Measurements from ENCODE around the gene FCRLA.
"Not testable (repeated sequence)": the region's sequence is repeated elsewhere in the genome, so short reads cannot be mapped to it uniquely, and the experiment has no call there.

The FCRLA gene, protein sequence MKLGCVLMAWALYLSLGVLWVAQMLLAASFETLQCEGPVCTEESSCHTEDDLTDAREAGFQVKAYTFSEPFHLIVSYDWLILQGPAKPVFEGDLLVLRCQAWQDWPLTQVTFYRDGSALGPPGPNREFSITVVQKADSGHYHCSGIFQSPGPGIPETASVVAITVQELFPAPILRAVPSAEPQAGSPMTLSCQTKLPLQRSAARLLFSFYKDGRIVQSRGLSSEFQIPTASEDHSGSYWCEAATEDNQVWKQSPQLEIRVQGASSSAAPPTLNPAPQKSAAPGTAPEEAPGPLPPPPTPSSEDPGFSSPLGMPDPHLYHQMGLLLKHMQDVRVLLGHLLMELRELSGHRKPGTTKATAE

DNA sequence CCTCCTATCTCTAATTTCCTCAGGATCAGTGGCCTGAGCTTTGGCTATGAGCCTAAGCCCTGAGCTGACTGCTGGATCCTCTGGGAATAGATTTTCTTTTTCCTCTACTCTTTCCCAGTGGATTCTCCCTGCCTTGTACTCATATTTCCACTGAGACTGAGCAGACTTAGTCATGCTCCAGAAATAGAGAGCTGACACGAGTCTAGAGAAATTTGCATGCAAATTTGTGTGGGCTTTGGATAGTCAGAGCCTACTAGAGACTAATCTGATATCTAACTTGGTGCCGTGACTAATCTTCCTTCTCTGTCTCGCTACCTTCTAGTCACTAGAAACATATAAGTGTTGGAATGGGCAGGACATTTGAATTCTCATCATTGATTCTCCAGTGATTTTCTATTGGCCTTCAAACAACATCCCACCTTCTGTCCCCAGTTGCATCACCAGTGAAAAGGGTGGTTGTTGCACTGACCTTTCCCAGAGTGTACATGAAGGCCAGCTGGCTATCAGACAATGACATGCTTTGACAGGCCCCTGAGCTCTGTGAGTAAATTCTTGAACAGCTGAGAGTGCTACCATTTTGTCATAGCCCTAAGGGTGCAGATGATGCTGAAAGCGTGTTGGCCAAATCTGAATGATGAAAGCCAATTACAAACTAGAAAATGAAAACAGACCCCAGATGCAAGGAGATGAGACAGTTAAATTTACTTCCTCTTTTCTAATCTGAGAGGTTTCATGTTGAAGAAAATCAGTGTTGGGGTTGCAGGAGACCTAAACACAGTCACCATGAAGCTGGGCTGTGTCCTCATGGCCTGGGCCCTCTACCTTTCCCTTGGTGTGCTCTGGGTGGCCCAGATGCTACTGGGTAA lies at the start of gene FCRLA:
Gene FCRLA, plus strand, starts transcription at position 748 of the 866 bp plus-strand sequence. Its CDS starts 36 bp downstream, at position 784.
- DNase-seq, result no peak

DNA sequence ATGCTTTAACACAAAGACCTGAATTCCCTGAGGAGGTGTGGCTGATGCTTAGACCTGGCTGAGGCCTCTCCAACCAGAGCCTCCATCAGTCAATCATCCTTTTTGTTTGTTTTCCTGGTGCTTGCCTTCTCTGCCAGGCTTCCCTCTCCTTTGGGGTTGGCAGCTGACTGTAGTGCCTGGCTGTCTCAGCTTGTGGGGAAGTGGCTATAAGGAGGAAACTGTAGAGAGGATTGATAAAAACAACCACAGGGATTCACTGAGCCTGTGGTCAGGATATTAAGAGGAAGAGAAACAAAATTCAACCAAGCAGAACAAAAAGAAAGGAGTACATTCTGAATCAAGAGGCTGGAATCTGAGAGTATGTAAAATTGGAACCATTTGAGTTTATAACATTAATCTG lies 48.5 kb upstream of the FCRLA start:
- DNase-seq, result not testable (repeated sequence)

DNA sequence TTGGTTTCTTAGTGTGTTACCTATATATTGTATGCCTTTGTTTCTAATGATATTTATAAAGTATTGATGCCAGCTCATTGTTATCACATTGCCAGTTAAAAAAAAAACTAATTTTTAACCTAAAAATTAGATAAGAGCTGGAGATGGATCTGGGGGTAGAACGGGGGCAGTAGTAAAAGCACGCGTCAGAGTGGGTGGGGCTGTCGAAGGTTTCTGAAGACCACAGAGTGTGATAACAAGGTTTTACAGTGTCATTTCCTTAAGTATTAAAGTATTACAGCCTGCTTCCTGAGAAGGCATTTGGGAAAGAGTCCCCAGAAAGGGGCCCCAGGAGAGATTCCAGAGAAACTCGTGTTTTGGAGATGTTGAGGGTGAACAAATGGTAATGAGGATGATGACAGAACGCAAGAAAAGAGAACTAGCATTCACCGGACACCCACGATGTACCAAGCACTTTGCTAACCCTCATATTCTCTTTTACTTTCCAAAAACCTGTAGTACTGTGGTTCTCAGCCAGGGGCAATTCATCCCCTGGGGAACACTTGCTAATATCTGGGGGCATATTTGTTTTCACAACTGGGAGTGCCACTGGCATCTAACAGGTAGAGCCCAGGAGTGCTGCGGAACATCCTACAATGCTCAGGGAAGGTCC lies 45.2 kb upstream of the FCRLA start:
- DNase-seq, result not testable (repeated sequence)

DNA sequence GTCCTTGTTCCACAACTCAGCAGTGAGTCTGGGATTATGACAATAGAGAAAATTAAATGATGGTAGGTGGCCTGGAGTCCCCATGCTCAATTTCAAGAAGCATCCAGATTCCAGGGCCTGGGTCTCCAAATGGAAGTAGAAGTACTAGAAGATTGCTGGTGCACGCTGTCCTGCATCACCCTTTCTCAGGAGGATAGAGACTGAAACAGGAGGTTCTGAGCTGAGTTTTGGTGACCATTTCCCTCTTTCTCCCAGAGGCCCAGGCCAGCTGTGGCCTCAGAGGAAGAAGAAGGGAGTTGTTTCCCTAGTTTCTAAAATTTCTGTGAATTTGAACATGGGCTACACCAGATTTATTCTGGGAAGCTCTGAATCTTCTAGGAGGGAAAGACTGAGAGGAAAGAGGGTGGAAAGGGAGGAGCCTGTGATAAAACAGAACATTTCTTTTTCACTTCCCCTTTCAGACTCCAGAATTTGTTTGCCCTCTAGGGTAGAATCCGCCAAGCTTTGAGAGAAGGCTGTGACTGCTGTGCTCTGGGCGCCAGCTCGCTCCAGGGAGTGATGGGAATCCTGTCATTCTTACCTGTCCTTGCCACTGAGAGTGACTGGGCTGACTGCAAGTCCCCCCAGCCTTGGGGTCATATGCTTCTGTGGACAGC lies 44.2 kb upstream of the FCRLA start, which contains the start of gene FCGR2B:
Gene FCGR2B, plus strand, starts transcription at position 460 of the 656 bp plus-strand sequence. Its CDS starts 99 bp downstream, at position 559.
- not testable (repeated sequence) for DNase-seq

DNA sequence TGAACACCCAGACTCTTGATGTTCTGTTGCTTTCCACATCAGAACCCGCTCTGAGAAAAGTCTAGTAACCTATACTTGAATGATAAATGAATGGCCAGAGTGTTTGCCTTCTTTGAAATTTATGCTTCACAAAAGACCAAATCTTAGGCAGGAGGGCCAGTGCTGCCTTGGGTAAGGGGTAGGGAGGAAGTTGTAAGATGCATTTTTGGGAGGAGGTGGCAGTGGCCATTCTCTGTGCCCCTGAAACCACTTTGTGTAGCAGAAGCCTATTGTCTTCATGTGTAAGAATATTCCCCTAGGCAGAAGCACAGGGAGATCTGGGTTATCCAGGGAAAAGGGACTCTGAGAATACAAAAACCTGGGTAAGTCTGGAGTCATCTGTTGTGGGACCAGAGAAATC lies 43.5 kb upstream of the FCRLA start:
- DNase-seq, result not testable (repeated sequence)

DNA sequence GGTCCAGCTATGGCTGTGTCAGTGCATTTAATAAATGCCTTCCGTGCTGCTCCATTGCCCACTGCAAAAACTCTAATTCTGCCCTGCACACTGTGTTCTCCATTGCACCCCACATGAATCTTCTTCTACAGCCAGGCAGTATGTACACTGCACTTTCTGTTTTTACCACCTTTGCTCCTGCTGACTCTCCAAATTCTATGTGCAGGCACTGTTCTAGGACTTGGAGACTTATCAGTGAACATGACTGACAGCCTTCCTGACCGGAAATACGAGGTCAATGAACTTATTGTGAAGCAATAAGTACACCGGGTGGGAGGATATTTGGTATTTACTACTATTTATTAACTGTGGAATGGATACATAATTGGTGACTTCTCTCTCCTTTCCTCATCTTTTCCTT lies 42.3 kb upstream of the FCRLA start:
- DNase-seq, result not testable (repeated sequence)

DNA sequence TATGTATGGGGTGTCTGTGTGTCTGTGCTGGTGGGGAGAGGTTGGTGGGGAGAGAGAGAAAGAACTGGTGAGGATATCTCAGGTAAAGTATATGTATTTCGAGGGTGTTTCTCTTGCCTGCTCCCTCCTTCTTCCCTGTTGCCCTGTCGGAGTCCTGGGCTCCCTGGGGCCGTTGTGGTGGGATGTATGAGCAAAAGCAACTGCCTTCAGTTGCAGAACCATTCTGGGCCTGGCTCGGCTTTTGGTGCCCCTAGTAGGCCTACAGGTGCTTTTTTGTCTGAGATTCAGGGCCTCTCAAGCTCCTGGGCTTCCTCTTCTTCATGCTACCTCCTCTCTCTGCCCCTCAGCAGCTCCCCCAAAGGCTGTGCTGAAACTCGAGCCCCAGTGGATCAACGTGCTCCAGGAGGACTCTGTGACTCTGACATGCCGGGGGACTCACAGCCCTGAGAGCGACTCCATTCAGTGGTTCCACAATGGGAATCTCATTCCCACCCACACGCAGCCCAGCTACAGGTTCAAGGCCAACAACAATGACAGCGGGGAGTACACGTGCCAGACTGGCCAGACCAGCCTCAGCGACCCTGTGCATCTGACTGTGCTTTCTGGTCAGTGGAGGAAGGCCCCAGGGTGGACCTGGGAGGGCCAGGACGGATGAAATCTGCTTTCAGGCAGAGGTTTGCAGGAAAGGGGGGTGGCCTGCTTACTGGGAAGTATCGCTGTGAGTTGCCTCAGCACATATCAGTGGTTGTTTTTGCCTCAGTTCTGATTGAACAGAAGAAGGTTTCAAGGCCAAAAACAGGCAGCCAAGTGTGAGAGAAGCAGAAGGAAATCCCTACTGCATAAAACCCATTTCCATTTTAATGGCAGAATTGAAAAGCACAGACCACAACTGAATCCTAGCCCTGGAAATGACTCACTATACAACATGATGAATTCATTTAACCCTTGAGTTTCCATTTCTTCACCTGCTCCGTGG lies 35.7 kb upstream of the FCRLA start:
- DNase-seq, result not testable (repeated sequence)

DNA sequence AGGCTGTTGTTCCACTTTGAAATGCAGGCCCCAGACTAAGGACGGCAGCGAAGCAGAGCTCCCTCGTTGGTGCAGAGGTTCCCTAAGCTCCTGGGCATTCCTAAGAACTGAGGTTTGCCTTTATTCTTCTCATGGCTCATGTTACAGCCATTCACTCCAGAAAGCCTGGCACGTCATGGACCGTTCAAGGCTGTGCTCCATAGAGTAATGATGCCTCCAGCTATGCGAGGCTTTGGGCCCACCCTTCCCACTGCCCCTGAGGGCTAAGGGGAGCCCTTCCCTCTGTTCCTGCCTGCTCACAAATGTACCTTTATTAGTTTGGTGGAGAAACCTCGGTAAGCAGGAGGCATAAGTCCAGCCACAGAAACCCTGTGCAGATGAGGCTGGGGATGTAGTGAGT lies 33.6 kb upstream of the FCRLA start:
- not testable (repeated sequence) for DNase-seq

DNA sequence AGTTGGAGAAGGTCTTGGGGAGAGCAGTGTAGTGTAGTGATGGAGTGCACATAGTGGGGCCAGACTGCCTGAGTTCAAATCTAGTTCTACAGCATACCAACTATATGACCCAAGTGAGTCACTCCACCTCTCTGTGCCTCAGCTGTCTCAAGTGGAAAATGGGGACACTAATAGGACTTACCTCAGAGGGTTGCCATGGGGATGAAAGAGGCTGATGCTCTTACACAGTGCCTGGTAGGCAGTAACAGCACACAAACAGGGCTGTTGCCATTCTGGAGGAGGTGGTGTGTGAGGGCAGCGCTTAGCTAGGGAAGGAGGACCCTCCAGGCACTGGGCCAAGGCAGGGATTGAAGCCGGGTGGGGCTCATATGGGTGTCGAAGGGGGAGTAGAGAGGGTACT lies 32.6 kb upstream of the FCRLA start:
- not testable (repeated sequence) for DNase-seq

DNA sequence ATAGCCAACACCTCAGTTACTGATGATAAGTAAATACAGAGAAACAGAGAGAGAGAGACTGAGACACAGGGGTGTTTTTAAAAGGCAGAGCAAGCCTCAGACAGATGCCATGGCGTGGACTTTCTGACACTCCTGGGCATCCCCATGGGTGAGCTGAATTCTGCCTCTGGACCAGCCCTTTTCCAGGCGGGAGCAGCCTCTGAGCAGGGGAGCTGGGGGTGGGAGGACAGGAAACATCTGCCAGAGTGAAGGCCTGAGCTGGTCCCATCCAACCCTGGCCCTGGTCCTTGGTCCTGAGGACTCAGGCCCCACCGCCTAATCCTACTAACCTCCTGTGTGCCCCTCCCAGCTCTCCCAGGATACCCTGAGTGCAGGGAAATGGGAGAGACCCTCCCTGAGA lies 32.1 kb upstream of the FCRLA start:
- DNase-seq, result not testable (repeated sequence)

DNA sequence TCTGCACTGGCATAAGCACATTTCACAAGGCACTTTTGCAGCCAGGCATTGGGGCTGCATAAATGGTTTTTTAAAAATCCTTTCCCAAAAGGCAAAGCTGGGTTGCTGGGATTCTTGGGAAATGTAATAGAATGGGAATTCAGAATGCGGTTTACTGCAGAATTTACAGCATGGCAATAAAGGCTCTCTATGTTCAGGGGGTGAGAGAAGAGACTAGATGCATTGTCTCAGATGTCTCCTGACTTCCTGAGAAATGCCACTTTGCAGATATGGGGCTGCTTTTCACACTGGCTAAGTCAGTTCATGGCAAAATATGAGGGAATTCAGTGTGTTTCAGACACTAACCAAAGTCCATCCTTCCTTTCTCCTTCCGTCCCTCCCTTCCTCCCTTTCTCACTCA lies 30.6 kb upstream of the FCRLA start:
- no peak for DNase-seq

DNA sequence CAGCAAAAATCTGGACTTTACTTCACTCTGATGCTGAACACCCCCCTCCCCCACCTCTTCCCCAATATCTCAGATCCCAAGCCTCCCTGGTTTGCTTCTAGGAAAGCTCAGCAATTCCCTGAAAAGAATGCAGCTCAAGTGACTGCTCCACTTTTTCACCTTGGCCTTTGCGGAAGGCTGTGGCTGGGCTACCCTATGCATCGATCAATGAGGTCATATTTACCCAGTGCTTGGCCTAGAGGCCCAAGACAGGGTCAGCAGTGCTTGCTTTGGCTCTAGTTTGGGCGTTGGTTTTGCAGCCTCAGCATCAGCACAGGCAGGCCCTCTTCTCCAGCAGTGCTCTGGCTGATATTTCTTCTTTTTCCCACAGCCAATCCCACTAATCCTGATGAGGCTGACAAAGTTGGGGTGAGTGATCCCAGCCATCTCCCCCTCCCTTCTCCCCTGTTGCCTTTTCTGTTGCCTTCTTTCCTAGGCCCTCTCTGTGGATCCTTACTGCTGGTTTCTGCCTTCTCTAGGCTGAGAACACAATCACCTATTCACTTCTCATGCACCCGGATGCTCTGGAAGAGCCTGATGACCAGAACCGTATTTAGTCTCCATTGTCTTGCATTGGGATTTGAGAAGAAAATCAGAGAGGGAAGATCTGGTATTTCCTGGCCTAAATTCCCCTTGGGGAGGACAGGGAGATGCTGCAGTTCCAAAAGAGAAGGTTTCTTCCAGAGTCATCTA lies 29.9 kb upstream of the FCRLA start:
- no peak for DNase-seq

DNA sequence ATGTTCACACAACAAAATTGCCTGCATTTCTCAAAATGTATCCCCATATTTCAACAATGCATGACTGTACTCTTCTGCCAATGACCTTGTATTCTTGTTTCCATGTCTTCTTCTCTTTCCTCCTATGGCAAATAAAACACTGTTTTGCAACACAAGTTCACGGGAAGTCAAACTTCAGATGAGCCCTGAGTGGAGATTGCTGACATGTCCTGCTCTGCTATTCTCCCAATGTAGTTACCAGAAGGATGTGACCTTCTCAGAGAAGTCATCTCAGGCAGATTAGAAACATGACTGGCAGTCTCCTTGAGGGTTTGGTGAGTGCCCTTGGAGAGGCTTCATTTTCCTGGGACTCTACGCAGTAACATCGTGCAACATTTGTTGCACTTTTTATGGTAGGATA lies 28.5 kb upstream of the FCRLA start:
- DNase-seq, result no peak

DNA sequence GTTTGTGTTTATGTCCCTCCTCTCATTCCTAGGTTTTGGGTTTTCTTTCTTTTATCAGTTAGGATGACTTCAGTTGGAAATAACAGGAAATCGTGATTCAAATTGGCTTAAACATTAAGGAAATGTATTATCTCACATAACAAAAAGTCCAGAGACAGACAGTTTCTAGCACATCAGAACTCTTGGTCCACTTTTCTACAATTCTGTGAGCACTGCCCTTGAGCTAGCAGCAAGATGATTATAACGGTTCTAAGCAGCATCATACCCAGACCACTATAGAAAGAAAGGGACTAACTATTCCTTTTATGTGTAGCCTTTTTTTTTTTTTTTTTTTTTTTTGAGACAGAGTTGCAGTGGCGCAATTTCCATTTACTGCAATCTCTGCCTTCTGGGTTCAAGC lies 25.1 kb upstream of the FCRLA start:
- no peak for DNase-seq

DNA sequence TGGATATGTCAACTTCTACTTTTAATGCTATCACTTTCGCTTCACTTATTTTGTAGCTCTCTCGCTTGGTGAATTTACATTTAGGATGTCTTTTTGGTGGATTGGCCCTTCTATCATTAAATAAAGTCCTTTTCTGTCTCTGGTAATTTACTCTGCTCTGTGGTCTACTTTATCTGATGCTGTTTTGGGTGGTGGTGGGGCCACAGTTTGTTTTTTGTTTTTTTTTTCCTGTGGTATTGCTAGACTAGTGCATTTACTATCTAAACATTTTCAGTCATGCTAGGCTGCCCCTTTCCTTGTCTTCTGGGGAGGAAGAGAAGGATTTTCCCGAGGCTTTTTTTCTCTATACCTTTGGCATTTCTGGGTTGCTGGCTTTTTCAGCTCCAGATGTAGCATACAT lies 18.1 kb upstream of the FCRLA start:
- DNase-seq, result no peak

DNA sequence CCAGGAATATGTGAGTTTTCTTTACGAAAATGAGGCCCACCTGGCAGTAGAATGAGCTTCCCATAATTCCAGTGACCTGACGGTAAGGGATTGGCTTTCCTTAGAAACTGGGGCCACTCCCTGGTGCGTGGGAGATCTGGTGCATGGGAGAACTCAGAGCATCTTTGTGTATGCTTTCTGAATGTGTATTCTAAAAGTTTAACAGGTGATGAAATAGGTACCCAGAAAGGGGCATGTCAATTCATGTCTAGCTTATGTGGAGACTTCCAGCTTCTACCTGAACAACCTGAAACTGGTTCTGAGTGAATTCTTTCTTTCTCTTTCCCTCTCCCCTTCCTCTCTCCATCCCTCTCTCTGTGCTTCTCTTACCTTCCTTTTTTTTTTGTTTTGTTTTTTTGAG lies 15.2 kb upstream of the FCRLA start:
- DNase-seq, result no peak

DNA sequence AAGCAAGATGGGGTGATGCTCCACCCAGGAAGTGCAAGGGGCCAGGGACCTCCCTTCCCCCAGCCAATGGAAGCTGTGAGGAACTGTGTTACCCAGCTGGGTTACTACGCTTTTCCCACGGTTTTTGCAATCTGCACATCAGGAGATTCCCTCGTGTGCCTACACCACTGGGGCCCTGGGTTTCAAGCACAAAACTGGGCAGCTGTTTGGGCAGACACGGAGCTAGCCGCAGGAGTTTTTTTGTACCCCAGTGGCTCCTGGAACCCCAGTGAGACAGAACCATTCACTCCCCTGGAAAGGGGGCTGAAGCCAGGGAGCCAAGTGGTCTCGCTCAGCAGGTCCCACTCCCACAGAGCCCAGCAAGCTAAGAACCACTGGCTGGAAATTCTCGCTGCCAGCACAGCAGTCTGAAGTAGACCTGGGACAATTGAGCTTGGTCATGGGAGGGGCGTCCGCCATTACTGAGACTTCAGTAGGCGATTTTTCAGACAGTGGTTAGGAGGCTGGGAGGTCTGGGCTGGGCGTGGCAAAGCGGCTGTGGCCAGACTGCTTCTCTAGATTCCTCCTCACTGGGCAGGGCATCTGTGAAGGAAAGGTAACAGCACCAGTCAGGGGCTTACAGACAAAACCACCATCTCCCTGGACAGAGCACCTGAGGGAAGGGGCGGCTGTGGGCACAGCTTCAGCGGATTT lies 13.9 kb upstream of the FCRLA start:
- DNase-seq, result not testable (repeated sequence)

DNA sequence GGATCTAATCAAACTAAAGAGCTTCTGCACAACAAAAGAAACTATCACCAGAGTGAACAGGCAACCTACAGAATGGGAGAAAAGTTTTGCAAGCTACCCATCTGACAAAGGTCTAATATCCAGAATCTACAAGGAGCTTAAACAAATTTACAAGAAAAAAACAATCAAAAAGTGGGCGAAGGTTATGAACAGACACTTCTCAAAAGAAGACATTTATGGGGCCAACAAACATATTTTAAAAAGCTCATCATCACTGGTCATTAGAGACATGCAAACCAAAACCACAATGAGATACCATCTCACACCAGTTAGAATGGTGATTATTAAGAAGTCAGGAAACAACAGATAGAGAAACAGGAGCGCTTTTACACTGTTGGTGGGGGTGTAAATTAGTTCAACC lies 8.7 kb upstream of the FCRLA start:
- not testable (repeated sequence) for DNase-seq

DNA sequence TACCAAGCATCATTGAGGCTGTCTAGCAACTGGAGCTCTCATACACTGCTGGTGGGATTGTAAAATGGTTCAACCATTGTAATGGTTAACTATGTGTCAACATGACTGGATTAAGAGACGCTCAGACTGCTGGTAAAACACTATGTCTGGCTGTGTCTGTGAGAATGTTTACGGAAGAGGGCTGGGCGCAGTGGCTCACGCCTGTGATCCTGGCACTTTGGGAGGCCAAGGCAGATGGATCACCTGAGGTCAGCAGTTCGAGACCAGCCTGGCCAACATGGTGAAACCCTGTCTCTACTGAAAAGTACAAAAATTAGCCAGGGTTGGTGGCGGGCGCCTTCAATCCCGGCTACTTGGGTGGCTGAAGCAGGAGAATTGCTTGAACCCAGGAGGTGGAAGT lies 4.8 kb upstream of the FCRLA start:
- peak; percentile 10 to 24 for DNase-seq

DNA sequence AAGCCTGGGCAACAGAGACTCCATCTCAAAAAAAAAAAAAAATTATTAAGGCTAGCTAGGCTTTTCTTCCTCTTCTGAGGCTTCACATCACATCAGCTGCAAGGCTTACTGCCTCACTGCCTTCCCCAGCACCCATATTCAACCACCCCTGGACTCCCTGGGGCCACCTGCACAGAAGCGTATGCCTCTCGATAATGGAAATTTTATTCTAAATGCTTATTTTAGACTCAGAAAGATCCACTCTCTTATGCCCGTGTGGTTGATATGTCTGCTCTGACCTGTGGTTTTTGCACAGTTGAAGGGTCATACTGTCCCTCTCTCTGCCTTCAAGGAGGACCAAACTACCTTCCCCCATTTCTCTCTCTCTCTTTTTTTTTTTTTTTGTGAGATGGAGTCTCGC lies 1.5 kb upstream of the FCRLA start:
- no peak for DNase-seq

All from NCI-H1930 (cell line).